Measurements from ENCODE around the gene TENM4. TPM values are rescaled to one million over a fixed set of nuclear protein-coding genes. Genes with fewer than 3 reads are reported as not detected.

TENM4 gene
- polyA plus RNA-seq, 1 experiment: 5.5 TPM

- Histone ChIP-seq H3K4me3 (ENCODE audit: low read depth, low read length) (no peak overlapping the region), H3K9me3 (ENCODE audit: control insufficient read depth, insufficient read depth, low read length) (no peaks in the 10 kb centered on the region), H3K27me3 (ENCODE audit: control insufficient read depth, insufficient read depth, low read length) (no peaks in the 10 kb centered on the region), H3K27ac (ENCODE audit: low read depth, low read length) (no peak overlapping the region)
- CTCF ChIA-PET: interaction anchor here (1.3 kb wide), 1 partner anchor 332 kb away, joined by 4 read pairs; no protein-coding TSS in a partner anchor
- POLR2A ChIA-PET: no interaction called here
- no peak for TF ChIP-seq CTCF (IDR thresholded peaks at IDR 0.05; ENCODE audit: low read depth, low read length)
- DNase-seq (ENCODE audit: low read depth, low spot score): no peak
Observed at GRCh38 chr11:78767027-78767932, 673.5 kb downstream of the TENM4 start.

- CTCF ChIA-PET: no interaction called here
- no peaks in the 10 kb centered on the region for H3K9me3 ChIP-seq (ENCODE audit: control insufficient read depth, insufficient read depth, low read length)
- POLR2A ChIA-PET: no interaction called here
Observed at GRCh38 chr11:78764946-78765345, 675.9 kb downstream of the TENM4 start.

GRCh38 chr11:78763664-78764063, 677.2 kb downstream of the TENM4 start:
- no peaks in the 10 kb centered on the region for H3K27me3 ChIP-seq (ENCODE audit: control insufficient read depth, insufficient read depth, low read length)
- TF ChIP-seq CTCF (IDR thresholded peaks at IDR 0.05; ENCODE audit: low read depth, low read length): no peak
- no peak for DNase-seq (ENCODE audit: low read depth, low spot score)
- H3K27ac ChIP-seq (ENCODE audit: low read depth, low read length): no peak overlapping the region
- ChIA-PET POLR2A (no interaction called here), CTCF (no interaction called here)
- H3K4me3 ChIP-seq (ENCODE audit: low read depth, low read length): no peak overlapping the region
- H3K9me3 ChIP-seq (ENCODE audit: control insufficient read depth, insufficient read depth, low read length): no peaks in the 10 kb centered on the region

More at GRCh38 chr11:78764946-78765345, 675.9 kb downstream of the TENM4 start:
- Histone ChIP-seq H3K27ac (ENCODE audit: low read depth, low read length) (no peak overlapping the region), H3K27me3 (ENCODE audit: control insufficient read depth, insufficient read depth, low read length) (no peaks in the 10 kb centered on the region), H3K4me3 (ENCODE audit: low read depth, low read length) (no peak overlapping the region)
- DNase-seq (ENCODE audit: low read depth, low spot score): no peak
- no peak for TF ChIP-seq CTCF (IDR thresholded peaks at IDR 0.05; ENCODE audit: low read depth, low read length)

GRCh38 chr11:78762105-78762504, 678.7 kb downstream of the TENM4 start:
- DNase-seq (ENCODE audit: low read depth, low spot score): no peak
- Histone ChIP-seq H3K4me3 (ENCODE audit: low read depth, low read length) (no peak overlapping the region), H3K9me3 (ENCODE audit: control insufficient read depth, insufficient read depth, low read length) (no peaks in the 10 kb centered on the region), H3K27ac (ENCODE audit: low read depth, low read length) (no peak overlapping the region), H3K27me3 (ENCODE audit: control insufficient read depth, insufficient read depth, low read length) (no peaks in the 10 kb centered on the region)
- CTCF ChIA-PET: no interaction called here
- TF ChIP-seq CTCF (IDR thresholded peaks at IDR 0.05; ENCODE audit: low read depth, low read length): no peak
- POLR2A ChIA-PET: no interaction called here

- peaks cover 2% of the 10 kb centered on the region for H3K27me3 ChIP-seq (ENCODE audit: control insufficient read depth, insufficient read depth, low read length)
- H3K27ac ChIP-seq (ENCODE audit: low read depth, low read length): no peak overlapping the region
- no peak for DNase-seq (ENCODE audit: low read depth, low spot score)
- POLR2A ChIA-PET: no interaction called here
- CTCF ChIA-PET: interaction anchor here (1.4 kb wide), 1 partner anchor 39 kb away, joined by 5 read pairs; no protein-coding TSS in a partner anchor
- TF ChIP-seq CTCF (IDR thresholded peaks at IDR 0.05; ENCODE audit: low read depth, low read length): peak; percentile 31
- no peaks in the 10 kb centered on the region for H3K9me3 ChIP-seq (ENCODE audit: control insufficient read depth, insufficient read depth, low read length)
- no peak overlapping the region for H3K4me3 ChIP-seq (ENCODE audit: low read depth, low read length)
Observed at GRCh38 chr11:78759071-78759470, 681.8 kb downstream of the TENM4 start.
